ENCODE results near the gene LRRC61.

Gene LRRC61

GRCh38 chr7:150368096-150368883 is 45.1 kb downstream of the LRRC61 start, which contains the start of gene REPIN1:
Gene REPIN1 (plus strand): TSS chr7:150368822. CDS start chr7:150369712, 890 bp downstream.
- peak; percentile 56 for ATAC-seq
- TF ChIP-seq ZNF70 (CRISPR knock-in tag; IDR thresholded peaks at IDR 0.05) (0 out of 2 replicates have a peak, but pooled peaks have one; percentile 21), GLIS3 (CRISPR knock-in tag; IDR thresholded peaks at IDR 0.05) (no peak), PPARA (CRISPR knock-in tag; IDR thresholded peaks at IDR 0.05; ENCODE audit: borderline replicate concordance) (no peak), ARNTL (CRISPR knock-in tag; IDR thresholded peaks at IDR 0.05; ENCODE audit: borderline replicate concordance, low read depth) (no peak), SNAI2 (CRISPR knock-in tag; IDR thresholded peaks at IDR 0.05) (no peak), ZC3H10 (CRISPR knock-in tag; IDR thresholded peaks at IDR 0.05) (0 out of 2 replicates have a peak, but pooled peaks have one; percentile 21), TCF4 (CRISPR knock-in tag; IDR thresholded peaks at IDR 0.05; ENCODE audit: borderline replicate concordance) (no peak; the same call in 1 of the 2 replicates), ESRRG (CRISPR knock-in tag; IDR thresholded peaks at IDR 0.05) (no peak), ISL1 (CRISPR knock-in tag; IDR thresholded peaks at IDR 0.05) (0 out of 2 replicates have a peak, but pooled peaks have one; percentile 30), BACH2 (CRISPR knock-in tag; IDR thresholded peaks at IDR 0.05; ENCODE audit: borderline replicate concordance) (0 out of 2 replicates have a peak, but pooled peaks have one; percentile 45), CSRNP3 (CRISPR knock-in tag; IDR thresholded peaks at IDR 0.05) (no peak), OSR1 (CRISPR knock-in tag; IDR thresholded peaks at IDR 0.05) (no peak), ZFP3 (CRISPR knock-in tag; IDR thresholded peaks at IDR 0.05) (peak; percentile 82), ZNF565 (CRISPR knock-in tag; conservative IDR thresholded peaks at IDR 0.05; ENCODE audit: low read depth) (no peak), ZFP30 (CRISPR knock-in tag; IDR thresholded peaks at IDR 0.05) (peak; percentile 45; the same call in 1 of the 2 replicates), CSDC2 (CRISPR knock-in tag; IDR thresholded peaks at IDR 0.05) (peak; percentile 39; the same call in 1 of the 2 replicates)
- TF ChIP-seq, protein P1, sequence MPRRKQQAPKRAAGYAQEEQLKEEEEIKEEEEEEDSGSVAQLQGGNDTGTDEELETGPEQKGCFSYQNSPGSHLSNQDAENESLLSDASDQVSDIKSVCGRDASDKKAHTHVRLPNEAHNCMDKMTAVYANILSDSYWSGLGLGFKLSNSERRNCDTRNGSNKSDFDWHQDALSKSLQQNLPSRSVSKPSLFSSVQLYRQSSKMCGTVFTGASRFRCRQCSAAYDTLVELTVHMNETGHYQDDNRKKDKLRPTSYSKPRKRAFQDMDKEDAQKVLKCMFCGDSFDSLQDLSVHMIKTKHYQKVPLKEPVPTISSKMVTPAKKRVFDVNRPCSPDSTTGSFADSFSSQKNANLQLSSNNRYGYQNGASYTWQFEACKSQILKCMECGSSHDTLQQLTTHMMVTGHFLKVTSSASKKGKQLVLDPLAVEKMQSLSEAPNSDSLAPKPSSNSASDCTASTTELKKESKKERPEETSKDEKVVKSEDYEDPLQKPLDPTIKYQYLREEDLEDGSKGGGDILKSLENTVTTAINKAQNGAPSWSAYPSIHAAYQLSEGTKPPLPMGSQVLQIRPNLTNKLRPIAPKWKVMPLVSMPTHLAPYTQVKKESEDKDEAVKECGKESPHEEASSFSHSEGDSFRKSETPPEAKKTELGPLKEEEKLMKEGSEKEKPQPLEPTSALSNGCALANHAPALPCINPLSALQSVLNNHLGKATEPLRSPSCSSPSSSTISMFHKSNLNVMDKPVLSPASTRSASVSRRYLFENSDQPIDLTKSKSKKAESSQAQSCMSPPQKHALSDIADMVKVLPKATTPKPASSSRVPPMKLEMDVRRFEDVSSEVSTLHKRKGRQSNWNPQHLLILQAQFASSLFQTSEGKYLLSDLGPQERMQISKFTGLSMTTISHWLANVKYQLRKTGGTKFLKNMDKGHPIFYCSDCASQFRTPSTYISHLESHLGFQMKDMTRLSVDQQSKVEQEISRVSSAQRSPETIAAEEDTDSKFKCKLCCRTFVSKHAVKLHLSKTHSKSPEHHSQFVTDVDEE (CRISPR knock-in tag; IDR thresholded peaks at IDR 0.05) = peak; percentile 83
- TF ChIP-seq, protein P2, sequence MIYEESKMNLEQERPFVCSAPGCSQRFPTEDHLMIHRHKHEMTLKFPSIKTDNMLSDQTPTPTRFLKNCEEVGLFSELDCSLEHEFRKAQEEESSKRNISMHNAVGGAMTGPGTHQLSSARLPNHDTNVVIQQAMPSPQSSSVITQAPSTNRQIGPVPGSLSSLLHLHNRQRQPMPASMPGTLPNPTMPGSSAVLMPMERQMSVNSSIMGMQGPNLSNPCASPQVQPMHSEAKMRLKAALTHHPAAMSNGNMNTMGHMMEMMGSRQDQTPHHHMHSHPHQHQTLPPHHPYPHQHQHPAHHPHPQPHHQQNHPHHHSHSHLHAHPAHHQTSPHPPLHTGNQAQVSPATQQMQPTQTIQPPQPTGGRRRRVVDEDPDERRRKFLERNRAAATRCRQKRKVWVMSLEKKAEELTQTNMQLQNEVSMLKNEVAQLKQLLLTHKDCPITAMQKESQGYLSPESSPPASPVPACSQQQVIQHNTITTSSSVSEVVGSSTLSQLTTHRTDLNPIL (CRISPR knock-in tag; IDR thresholded peaks at IDR 0.05; ENCODE audit: low read depth) = 0 out of 2 replicates have a peak, but pooled peaks have one; percentile 32

DNA sequence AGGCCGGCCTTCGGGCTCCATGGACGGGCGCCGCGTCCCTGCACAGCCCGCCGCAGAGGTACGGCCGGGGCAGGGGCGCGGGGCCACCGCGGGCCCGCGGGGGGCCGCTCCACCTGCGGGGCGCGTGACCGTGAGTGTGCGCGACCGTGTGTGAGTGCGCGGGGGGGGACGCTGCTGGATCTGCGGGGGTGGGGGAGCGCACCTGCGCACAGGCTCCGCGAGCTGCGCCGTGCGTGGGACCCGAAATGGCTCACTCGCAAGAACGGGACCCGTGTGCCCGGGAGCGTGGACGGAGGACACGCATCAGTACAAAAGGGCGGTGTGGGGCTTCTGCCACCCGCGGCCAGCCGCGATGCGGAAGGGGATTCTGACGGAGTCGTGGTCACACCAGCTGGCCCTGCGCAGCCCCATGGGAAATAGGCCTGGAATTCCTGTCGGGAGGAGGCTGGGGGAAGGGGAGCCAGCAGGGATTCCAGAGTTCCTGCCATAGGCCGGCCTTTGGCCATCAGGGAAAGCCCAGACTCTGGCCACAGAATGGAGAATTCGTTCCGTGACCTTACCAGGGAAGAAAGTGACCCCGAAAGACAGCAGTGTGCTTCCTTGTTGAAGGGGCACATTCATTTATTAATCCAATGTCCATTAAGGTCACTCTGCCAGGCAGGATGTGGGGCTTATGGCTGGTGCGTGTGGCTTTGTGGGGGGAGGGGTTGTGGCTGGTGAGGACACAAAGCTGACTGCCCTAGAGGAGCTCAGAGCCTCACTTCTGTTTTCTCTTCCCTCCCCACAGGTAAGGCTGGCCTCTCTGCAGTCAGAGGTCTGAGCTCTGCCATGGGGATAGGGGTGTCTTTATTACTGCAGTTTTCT is 46.0 kb downstream of the LRRC61 start:
- ATAC-seq = peak; percentile 81
- TF ChIP-seq ZFP3 (CRISPR knock-in tag; IDR thresholded peaks at IDR 0.05) (peak; percentile 47; the same call in 1 of the 2 replicates), TCF4 (CRISPR knock-in tag; IDR thresholded peaks at IDR 0.05; ENCODE audit: borderline replicate concordance) (peak; percentile 67; the same call in 1 of the 2 replicates), PATZ1 (CRISPR knock-in tag; IDR thresholded peaks at IDR 0.05; ENCODE audit: borderline replicate concordance) (peak; percentile 28; the same call in 1 of the 2 replicates), PPARA (CRISPR knock-in tag; IDR thresholded peaks at IDR 0.05; ENCODE audit: borderline replicate concordance) (no peak), ZNF70 (CRISPR knock-in tag; IDR thresholded peaks at IDR 0.05) (peak; percentile 46; the same call in 1 of the 2 replicates), GLIS3 (CRISPR knock-in tag; IDR thresholded peaks at IDR 0.05) (no peak)
